Measurements from ENCODE around the gene PRSS2. TPM values are rescaled to one million over a fixed set of nuclear protein-coding genes. Genes with fewer than 3 reads are reported as not detected.

PRSS2 gene
- total and polyA plus RNA-seq, 2 donors (not counting 3 experiments of a cell fraction or from before 2014, with no cell fraction given): 0.25 TPM; not detected in 1

DNA sequence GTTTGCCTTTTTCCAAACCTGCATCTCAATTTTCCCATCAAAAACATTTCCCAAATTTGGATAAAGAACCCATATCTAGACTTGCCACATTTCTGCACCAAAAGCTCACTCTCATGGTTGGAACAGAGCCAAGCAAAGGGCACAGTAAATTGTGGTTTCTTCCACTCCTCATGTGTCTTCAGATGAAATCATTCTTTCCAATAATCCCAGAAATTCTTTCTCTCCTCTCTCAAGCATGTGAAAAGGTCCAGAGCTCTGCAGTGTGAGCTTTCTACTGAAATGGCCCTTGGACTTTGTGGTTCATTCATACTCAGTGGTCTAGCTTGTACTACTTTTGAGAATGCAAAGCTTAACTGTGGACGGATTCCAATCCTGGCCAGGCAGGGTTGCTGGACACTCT lies 19.8 kb downstream of the PRSS2 start:
- Histone ChIP-seq H3K4me1 (ENCODE audit: control insufficient read depth, extremely low read depth, insufficient read depth, low read length) (peaks cover 7% of the 10 kb centered on the region), H4K20me1 (replicated peaks; ENCODE audit: control insufficient read depth, extremely low read depth, insufficient read depth, low read length) (no peaks in the 10 kb centered on the region), H3K9me3 (replicated peaks; ENCODE audit: control insufficient read depth, insufficient read depth, low read length) (no peaks in the 10 kb centered on the region), H3K27me3 (ENCODE audit: control insufficient read depth in 2 of 2, insufficient read depth in 2 of 2, low read length in 2 of 2) (no peaks in the 10 kb centered on the region), H3K27ac (ENCODE audit: insufficient read depth, low read depth, low read length) (no peak overlapping the region), H3K4me2 (ENCODE audit: insufficient read depth, low read length) (no peak overlapping the region), H3K79me2 (ENCODE audit: control insufficient read depth, insufficient read depth, low read length) (no peaks in the 10 kb centered on the region), H3K9ac (replicated peaks; ENCODE audit: extremely low read depth, insufficient read depth, low read length) (no peak overlapping the region), H3K4me3 (replicated peaks in 1 of 3; ENCODE audit: insufficient read depth in 1 of 3, low read depth in 1 of 3, low read length in 3 of 3) (no peak overlapping the region), H3K36me3 (ENCODE audit: control insufficient read depth in 2 of 2, extremely low read depth in 1 of 2, insufficient read depth in 2 of 2, low read length in 2 of 2) (no peaks in the 10 kb centered on the region), H2AFZ (ENCODE audit: low read depth, low read length) (no peak overlapping the region), H3K9me1 (replicated peaks; ENCODE audit: control insufficient read depth, extremely low read depth, insufficient read depth, low read length) (no peaks in the 10 kb centered on the region)
- DNase-seq (ENCODE audit: low read depth, low spot score) (no peak), FAIRE-seq (no peak)
- no peak for TF ChIP-seq JUN (IDR thresholded peaks at IDR 0.05; ENCODE audit: borderline replicate concordance, insufficient read depth, insufficient read length, low read depth)
- TF ChIP-seq FOS (IDR thresholded peaks at IDR 0.05; ENCODE audit: borderline replicate concordance, insufficient read depth, low read length): no peak
- TF ChIP-seq, protein P1, sequence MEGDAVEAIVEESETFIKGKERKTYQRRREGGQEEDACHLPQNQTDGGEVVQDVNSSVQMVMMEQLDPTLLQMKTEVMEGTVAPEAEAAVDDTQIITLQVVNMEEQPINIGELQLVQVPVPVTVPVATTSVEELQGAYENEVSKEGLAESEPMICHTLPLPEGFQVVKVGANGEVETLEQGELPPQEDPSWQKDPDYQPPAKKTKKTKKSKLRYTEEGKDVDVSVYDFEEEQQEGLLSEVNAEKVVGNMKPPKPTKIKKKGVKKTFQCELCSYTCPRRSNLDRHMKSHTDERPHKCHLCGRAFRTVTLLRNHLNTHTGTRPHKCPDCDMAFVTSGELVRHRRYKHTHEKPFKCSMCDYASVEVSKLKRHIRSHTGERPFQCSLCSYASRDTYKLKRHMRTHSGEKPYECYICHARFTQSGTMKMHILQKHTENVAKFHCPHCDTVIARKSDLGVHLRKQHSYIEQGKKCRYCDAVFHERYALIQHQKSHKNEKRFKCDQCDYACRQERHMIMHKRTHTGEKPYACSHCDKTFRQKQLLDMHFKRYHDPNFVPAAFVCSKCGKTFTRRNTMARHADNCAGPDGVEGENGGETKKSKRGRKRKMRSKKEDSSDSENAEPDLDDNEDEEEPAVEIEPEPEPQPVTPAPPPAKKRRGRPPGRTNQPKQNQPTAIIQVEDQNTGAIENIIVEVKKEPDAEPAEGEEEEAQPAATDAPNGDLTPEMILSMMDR (IDR thresholded peaks at IDR 0.05; ENCODE audit: extremely low read depth in 1 of 2, insufficient read depth in 1 of 2, low read depth in 1 of 2, low read length in 2 of 2): no peak
- TF ChIP-seq, protein P2, sequence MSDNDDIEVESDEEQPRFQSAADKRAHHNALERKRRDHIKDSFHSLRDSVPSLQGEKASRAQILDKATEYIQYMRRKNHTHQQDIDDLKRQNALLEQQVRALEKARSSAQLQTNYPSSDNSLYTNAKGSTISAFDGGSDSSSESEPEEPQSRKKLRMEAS (IDR thresholded peaks at IDR 0.05; ENCODE audit: insufficient read depth, insufficient read length): no peak
- TF ChIP-seq POLR2A (IDR thresholded peaks at IDR 0.05; ENCODE audit: low read depth, low read length): no peak
- TF ChIP-seq GATA2 (IDR thresholded peaks at IDR 0.05; ENCODE audit: insufficient read depth, insufficient read length, low read depth, low read length): no peak
- TF ChIP-seq MYC (IDR thresholded peaks at IDR 0.05; ENCODE audit: low read depth, low read length): no peak
- TF ChIP-seq EZH2 (IDR thresholded peaks at IDR 0.05; ENCODE audit: borderline replicate concordance, low read depth, low read length, severe bottlenecking): no peak
- TF ChIP-seq POLR2AphosphoS5 (IDR thresholded peaks at IDR 0.05; ENCODE audit: insufficient read depth, low read depth, low read length): no peak
- dilution Hi-C loops (cut with MboI; ENCODE audit: extremely low pct_ligation_motif_present, low sequenced_read_pairs): no loop called here
- ChIA-PET CTCF (interaction anchor here (1.0 to 20.4 kb wide), 6 partner anchors 19 to 263 kb away, joined by 3 to 425 read pairs (median 4); no protein-coding TSS in a partner anchor), POLR2A (no interaction called here)
- no TSS peak for BruUV-seq (replicated peaks)
- intact Hi-C loops (cut with micrococcal nuclease): no loop called here
